ENCODE measurements around the gene NEK3.
"Not testable (repeated sequence)": the region's sequence is repeated elsewhere in the genome, so short reads cannot be mapped to it uniquely, and the experiment has no call there.

The NEK3 gene, protein sequence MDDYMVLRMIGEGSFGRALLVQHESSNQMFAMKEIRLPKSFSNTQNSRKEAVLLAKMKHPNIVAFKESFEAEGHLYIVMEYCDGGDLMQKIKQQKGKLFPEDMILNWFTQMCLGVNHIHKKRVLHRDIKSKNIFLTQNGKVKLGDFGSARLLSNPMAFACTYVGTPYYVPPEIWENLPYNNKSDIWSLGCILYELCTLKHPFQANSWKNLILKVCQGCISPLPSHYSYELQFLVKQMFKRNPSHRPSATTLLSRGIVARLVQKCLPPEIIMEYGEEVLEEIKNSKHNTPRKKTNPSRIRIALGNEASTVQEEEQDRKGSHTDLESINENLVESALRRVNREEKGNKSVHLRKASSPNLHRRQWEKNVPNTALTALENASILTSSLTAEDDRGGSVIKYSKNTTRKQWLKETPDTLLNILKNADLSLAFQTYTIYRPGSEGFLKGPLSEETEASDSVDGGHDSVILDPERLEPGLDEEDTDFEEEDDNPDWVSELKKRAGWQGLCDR

DNA sequence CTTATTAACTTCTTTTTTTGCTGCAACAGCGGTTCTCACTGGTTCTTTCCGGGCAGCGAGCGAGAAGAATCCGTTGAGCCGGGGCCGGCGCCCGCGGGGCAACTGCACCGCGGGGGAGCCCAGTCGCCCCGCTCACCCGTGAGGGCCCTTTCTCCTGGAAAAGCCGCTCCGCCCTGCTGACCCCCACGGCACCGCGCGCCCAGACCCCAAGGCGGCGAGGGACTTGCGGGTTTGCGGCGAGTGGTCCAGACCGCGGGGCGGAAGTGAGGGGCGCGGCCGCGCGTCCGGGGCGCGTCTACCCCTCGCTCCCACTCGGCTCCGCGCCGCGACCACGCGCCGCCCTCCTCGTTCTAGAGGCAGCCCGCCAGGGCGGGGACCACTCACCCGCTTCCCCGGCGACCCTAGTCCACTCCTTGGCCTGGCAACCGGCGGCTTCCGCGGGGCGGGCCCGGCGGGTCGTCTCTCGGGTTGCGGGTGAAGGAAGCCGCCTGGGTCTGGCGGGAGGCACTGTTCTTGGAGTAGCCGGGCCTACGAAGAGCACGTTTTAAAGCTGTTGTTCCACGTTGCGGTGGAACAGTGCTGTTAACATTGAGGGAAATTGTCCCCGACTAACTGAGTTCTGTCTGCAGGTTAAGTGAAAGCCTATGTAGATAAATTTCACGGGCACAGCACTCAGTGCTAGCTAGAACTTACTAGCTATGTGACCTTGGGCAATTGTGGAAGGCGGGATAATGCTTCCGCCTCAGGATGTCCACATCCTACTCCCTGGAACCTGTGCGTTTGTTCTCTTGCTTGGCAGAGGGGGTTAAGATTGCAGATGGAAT, at the start of gene NEK3:
Gene NEK3 (minus strand): TSS at position 439 of the 824 bp plus-strand sequence. CDS start 3,406 bp downstream, outside the sequence.
- no peak for DNase-seq (ENCODE audit: low read depth)

DNA sequence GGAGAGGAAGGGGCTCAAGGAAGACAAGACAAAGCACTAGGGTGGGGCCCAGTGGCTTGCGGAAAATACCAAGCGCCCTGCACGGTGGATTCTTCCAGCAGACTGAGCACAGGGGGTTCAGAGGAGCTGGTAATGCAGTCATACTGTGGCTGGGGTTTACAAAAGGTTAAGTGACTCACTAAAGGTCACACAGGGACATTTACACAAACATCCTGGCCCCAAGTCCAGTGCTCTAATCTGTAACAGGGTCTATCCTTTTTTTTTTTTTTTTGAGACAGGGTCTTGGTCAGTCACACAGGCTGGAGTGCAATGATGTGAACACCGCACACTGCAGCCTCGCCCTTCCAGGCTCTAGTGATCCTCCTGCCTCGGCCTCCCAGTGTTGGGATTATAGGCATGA, 49.0 kb upstream of the NEK3 start:
- DNase-seq (ENCODE audit: low read depth), result not testable (repeated sequence)

DNA sequence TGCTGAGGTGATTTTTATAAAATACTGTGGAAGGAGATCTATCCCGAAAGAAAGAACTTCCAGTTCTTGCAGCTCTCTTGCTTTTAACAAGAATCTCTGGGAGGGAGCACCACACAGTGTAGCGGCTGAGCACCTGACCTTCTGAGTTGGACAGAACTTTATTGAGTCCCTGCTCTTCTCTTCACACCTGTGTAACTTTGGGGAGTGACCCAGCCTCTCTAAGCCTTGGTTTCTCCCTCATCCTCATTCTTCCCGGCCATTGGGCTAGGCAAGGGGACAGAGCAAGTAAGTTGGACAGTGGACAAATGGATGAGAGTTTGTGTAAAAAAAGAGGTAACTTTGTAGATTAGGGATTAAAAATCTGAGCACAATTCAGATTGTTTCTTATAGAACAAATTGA, 48.5 kb upstream of the NEK3 start:
- not testable (repeated sequence) for DNase-seq (ENCODE audit: low read depth)

DNA sequence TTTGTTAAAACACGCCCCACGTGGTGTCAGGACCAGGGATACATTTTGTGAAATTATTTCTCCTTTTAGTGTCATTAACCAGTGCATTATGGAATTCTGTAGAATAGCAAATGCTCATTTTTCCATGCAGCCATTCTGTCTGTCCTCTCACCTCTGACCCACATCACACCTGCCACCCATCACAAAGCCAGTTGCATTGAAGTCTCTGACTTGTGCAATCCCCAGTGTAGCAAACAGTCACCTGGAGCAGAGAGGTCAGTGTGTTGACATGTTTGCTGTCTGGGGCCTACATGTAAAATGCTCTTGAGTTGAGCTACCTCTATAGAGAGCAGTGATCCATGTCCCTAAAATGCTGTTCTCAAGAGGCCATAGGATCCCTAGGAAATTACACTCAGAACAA, 47.9 kb upstream of the NEK3 start:
- DNase-seq (ENCODE audit: low read depth), result not testable (repeated sequence)

DNA sequence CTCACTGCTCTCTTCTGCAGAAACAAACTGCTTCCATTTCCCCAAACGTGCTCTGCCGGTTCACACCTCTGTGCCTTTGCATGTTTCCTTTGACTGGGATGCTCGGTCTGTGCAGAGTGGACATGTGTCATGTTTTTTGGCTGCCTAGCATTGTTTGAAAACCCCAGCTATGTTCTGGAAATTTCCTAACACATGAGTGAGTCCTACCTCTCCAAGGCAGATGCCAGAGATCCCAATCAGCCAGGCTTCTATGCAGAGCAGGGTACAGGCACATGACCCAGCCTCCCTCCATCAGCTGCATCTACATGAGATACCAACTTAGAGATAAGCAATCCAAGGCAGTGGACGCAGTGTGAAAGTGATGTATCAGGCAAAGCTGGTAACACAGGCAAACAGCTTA, 45.1 kb upstream of the NEK3 start:
- DNase-seq (ENCODE audit: low read depth), result not testable (repeated sequence)

DNA sequence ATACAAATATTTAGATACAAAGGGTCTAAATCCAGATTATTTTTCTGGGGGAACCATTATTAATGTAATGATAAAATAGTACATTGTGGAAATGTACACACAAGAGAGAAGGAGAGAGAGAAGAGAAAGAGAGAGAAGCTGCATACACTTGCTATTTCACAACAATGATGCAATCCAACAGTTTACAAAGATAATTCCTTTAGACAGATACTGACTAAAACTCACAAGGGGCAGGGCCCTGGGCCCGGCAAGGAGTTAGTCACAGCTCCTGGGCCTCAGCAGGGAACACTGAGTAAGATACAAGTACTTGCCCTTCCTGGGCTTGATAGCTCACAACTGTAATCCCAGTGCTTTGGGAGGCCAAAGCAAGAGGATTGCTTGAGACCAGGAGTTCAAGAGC, 44.5 kb upstream of the NEK3 start:
- peak; percentile 59 for DNase-seq (ENCODE audit: low read depth)

DNA sequence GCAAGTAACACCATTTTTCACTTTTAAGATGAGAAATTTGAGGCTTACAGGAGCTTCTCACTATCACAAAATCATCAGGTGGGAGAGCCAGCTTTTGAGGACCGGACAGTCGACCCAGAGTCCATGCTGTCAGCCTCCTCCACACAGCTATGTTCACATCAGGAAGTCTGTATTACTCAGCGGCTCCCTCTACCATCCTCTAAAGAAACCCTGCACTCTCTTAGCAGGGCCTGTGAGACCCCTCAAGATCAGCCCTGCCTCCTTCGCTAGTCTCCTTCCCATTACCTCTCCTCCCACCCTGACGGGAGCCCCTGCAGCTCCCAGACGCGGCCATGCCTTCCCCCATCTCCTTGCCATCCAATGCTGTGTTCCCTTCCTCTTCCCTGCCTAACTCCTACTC, 43.1 kb upstream of the NEK3 start:
- DNase-seq (ENCODE audit: low read depth), result not testable (repeated sequence)

DNA sequence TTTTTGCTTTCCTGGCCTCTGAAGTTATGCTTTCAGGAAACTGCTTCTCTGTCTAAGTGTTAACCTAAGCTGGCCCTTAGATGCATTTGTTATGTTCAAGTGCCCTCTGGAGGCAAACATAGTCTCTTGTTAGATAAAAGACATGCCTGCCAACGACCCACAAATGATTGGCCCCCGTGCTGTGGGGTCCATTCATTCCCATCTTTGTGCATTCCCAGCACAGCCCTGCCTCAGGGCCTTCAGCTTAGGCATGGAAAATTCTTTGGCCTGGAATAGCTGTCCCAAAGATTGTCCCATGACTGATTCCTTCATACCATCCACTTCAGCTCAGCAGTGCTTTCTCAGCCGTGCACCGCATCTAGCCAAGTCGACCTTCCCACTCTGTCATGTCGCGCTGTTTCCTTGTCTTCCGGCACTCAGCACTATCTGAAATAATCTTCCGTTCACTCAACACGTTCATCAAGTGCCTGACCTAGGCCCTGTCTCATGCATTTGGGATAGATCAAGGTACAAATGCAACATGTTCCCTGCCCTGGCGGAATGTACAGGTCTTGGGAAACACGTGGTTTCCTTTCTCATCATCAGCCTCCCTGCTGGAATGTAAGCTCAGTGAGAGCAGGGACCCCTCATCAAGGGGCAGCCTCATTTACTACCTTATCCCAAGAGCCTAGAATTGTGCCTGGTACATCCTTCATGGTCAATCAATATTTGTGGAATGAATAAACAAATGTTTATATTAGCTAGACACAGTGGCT, 42.2 kb upstream of the NEK3 start:
- not testable (repeated sequence) for DNase-seq (ENCODE audit: low read depth)

DNA sequence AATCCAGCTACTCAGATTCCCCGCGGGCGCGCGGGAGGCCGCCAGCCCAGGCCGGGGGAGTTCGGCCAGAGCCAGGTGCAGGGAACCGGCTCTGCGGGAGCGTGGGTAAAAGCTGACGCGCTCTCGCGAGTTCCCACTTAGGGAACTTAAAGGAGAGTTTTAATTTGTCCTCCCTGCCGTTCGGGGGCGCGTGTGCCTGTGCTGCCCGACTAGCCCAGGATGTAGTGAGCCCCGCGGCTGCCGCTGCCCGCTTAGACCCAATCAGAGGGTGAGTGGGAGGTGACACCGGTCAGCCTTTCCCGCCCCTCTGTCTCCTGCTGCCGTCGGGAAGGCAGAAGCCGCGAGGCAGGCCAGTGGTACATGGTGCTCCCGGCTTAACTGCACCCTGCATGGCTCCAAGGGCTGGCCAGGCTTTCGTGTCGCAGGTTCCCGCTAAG, 36.0 kb upstream of the NEK3 start:
- no peak for DNase-seq (ENCODE audit: low read depth)

DNA sequence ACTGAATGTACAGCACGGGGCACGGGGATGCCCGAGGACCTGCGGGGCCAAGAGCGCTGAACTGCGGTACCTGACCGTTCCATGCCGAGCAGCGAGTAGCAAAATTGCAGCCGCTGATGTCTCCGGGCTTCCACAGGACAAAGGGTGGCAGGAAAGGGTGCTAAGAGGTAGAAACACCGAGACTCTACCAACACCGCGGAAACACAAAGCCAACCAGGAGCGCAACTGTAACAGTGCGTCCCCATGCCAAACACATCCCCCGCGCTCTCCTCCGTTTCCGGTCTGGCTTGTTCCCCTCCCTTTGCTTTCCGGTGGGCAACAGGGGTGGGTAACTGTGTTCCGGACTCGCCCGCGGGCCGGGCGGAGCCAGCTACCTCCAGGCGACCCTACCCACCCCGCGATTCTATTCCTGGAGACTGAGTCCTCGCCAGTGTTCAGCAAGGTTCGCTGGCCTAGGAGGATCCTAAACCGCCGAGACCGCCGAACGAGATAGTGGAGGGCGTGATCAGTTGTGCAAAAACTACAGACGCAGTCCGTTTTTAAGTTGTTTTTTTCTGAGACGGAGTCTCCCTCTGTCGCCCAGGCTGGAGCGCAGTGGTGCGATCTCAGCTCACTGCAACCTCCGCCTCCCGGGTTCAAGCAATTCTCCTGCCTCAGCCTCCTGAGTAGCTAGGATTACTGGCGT, 34.9 kb upstream of the NEK3 start:
- DNase-seq (ENCODE audit: low read depth), result peak; percentile 39

DNA sequence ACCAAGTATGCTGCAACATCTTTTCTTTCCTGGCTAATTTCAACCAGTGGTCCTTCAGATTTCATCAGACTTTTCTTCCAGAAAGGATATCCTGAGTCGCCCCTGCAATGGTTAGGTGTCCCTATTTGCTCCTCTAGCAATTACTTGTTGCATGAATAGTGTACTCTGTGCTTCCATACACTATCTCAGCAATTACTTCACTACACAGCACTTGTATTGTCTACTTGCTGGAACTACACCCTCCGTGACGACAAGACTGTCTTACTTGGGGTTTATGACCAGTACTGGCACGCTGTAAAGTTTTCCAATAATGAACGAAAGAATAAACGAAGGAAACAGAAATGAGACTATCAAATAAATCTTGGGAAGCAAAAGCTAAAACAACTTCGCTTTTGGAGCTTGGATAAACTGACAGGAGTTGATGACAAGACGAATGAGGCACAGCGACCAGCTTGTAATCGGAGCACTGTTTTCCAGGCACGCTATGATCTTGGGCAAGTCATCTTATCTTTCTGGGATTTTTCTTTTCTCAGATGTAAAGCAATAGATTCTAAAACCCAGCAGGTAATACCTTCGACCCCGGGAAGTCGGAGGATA, 34.3 kb upstream of the NEK3 start:
- not testable (repeated sequence) for DNase-seq (ENCODE audit: low read depth)

DNA sequence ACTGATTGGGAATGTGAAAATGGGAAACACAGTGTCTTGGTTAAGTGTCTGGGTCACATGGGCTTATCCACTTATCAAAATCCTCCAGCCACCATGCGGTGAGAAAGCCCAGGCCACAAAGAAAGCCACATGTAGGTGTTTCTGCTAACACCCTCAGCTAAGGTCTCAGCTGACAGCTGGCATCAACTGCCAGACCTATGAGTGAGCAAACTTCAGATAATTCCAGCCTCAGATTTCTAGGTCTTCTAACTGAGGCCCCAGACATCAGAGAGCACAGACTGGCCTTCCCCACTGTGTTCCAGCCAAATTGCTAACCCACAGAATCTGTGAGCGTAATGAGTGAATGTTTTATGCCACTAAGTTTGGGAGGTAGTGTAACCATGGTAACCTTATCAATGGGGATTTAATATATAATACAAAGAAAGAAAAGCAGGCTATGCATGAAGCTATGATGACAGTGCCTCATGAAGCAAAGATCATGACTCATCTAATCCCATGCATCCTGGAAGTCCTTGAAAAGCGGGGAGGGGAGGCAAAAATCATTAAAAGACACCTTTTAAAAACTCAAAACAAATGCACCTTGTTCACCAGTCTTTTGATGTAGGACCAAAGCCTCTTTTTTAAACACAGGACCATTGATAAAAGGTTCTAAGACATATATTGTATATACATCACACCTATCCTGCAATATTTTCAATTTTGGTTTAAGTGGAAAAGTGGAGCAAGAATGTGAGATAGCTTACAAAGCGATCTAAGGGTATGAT, 28.2 kb upstream of the NEK3 start:
- not testable (repeated sequence) for DNase-seq (ENCODE audit: low read depth)

DNA sequence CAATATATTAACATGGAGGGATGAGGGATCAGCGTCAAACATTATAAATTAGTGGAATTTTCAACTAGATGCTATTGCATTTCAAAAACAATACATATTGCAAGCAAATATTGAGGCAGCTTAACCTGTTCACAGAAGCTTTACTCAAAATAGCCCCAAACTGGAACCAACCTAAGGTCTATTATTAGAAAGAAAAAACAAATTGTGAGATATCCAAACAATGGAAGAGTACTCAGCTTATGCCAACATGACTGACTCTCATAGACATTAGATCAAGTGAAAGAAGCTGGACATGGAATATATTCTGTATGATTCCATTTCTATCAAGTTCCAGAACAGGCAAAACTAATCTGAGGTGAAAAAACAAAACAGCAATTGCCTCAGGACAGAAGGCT, 27.6 kb upstream of the NEK3 start:
- DNase-seq (ENCODE audit: low read depth), result no peak

DNA sequence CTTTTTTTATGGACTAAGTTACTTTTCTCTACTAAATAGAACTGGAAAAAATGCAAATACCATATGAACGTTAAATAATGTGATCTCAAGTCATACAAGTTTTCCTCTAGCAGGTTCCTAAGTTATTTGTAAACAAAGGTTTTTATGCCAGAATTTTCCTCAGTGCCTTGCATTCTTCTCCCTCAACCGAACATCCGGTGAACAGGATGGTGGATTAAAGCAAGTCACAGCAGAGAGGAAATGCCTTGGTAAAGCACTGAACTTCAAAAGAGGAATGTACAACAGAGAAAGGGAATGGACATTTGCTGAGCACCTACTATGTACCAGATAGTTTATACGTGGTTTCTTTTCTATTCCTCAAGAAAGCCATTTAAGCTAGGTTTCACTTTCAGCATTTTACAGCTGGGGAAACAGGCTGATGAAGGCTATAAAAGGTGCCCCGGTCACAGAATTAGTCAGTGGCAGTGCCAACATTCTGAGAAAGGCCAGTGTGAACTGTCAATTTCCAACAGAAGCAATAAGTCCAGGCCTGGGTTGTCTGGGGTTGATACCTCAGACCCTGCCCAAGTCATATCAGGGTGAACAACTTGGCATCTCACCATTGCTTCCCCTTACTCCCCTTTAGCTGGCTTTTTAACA, 22.0 kb upstream of the NEK3 start:
- not testable (repeated sequence) for DNase-seq (ENCODE audit: low read depth)

DNA sequence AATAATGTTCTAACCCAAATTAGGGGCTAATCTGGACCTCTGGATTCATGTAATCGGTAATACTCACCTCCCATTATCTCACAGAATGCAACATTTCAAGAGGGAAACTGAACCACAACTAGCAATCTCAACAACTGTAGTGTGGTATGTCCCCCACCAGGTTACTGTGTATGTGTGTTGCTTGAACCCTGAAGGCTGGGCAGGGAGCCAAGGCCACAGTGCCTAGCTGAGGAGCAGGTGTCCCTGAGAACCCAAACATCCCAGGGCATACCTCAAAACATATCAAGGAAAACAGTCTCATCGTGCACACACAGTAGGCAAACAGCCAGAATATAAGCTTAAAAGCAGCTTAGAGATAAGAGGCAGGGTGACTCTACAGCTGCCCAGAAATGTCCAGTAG, 20.5 kb upstream of the NEK3 start:
- no peak for DNase-seq (ENCODE audit: low read depth)

DNA sequence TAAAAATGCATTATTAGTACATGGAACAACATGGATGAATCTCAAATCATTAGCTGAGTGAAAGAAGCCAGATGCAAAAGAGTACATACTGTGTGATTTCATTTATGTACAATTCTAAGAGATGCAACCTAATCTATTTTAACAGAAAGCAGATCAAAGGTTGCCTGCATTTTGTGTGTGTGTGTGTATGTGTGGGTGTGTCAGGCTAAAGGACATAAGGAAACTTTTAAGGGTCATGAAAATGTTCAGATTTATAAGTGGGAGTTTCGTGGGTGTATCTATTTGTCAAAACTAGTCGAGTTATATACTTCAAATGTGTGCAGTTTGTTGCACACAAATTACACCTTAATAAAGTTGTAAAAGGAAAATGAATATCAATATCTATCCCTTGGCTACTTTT, 17.9 kb upstream of the NEK3 start:
- DNase-seq (ENCODE audit: low read depth), result no peak

DNA sequence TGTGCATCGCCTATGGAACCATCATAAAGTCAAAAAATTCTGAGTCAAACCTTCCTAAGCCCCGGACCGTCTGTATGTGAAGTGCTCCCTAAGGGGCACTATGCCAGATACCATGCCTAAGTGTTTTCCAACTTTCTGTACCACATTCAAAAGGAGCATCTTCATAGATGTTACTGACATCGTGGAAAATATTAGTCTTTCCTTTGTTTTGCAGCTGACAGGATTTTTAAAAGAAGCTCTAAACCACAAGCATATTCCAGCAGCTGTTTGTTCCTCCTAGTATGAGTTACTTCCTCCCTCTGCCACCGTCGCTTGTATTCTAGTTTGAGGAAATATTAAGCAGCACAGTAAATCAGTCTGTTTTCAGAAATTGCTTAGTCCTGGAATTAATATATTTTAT, 14.6 kb upstream of the NEK3 start:
- not testable (repeated sequence) for DNase-seq (ENCODE audit: low read depth)

DNA sequence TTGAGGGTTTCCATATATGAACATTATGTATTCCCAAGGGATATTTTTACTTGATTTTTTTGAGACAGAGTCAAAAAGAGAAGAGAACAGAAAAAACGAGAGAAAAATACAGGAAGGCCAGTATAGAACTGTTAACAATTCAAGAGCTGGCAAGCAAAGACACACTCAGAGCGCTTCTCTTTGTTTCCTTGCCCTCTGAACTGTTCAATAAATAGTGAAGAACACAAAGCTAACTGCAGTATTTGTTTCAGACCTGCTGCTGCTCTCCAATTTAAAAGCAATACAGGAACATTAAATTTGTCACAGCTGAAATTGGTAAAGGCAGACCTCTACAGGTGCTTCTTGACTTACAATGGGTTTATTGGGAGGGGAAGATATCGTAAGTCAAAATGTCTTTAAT, 14.0 kb upstream of the NEK3 start:
- DNase-seq (ENCODE audit: low read depth), result no peak

DNA sequence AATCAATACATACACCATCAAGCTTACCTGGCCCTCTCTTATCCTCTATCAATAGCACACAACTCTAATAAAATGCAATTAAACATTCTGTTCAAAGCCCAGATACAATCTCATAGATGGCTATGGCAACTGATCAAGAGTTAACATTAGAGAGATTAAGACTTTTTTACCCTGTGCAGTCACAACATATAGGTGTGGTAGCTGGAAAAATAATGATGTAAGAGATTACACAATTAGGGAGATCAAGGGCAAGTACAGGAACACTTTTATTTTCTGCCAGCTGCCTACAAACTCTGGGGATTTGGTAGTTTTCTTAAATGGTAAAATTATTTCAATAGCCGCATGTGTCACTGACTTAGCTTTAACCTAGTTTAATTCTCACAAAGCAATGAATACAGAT, 12.3 kb upstream of the NEK3 start:
- DNase-seq (ENCODE audit: low read depth), result not testable (repeated sequence)
